H1 (cell line): ENCODE results near the gene NT5M.

ENCODE experiments used
- ASH2L ChIP-seq: fragments of 200-600, 300-600 bp; sonication (generic); IDR thresholded peaks from one replicate; pipeline ENCODE4 v1.7.1; 2017; ENCODE audit warnings: low read length
- BACH1 ChIP-seq: IDR thresholded peaks from 2 replicates; pipeline ENCODE4 v1.6.1; 2012; ENCODE audit warnings: low read length, improper control_type of control experiment
- CHD2 ChIP-seq: IDR thresholded peaks from 2 replicates; pipeline ENCODE4 v1.6.1; 2012; ENCODE audit warnings: low read length, improper control_type of control experiment
- EP300 ChIP-seq, 2 experiments: IDR thresholded peaks; 1 replicate in 1 of 2; 2 replicates in 1 of 2; pipeline ENCODE4 v1.6.1; 2011 to 2012; ENCODE audit warnings: low read depth in 2 of 2, low read length in 2 of 2, mild to moderate bottlenecking in 2 of 2, borderline replicate concordance in 1 of 2, inconsistent platforms in 1 of 2, moderate library complexity in 1 of 2
- EZH2 ChIP-seq: fragments of 200-600 bp; sonication (generic); IDR thresholded peaks from 2 replicates; pipeline ENCODE4 v1.7.1; 2012; ENCODE audit warnings: low read depth, mild to moderate bottlenecking, moderate library complexity, low read length, inconsistent platforms; ENCODE audit not compliant: severe bottlenecking
- GABPA ChIP-seq: IDR thresholded peaks from 2 replicates; pipeline ENCODE4 v1.6.1; 2011; ENCODE audit warnings: mild to moderate bottlenecking, low read length, moderate library complexity, borderline replicate concordance; ENCODE audit not compliant: insufficient read depth
- KDM1A ChIP-seq: fragments of 200-600, 300-600 bp; sonication (generic); IDR thresholded peaks from 2 replicates; pipeline ENCODE4 v1.7.1; 2016; ENCODE audit warnings: mild to moderate bottlenecking, low read length, borderline replicate concordance
- POLR2AphosphoS5 ChIP-seq: IDR thresholded peaks from 2 replicates; pipeline ENCODE4 v1.6.1; 2011; ENCODE audit warnings: low read depth, low read length
- RAD21 ChIP-seq, 2 experiments: IDR thresholded peaks in 1 of 2; conservative IDR thresholded peaks in 1 of 2; 2 replicates each; pipeline ENCODE4 v1.6.1; 2011; ENCODE audit warnings: low read depth in 2 of 2, low read length in 2 of 2, improper control_type of control experiment in 1 of 2, inconsistent platforms in 1 of 2, mild to moderate bottlenecking in 1 of 2, moderate library complexity in 1 of 2
- SP1 ChIP-seq: IDR thresholded peaks from 2 replicates; pipeline ENCODE4 v1.6.1; 2011; ENCODE audit warnings: low read depth, low read length
- TAF1 ChIP-seq: IDR thresholded peaks from 2 replicates; pipeline ENCODE4 v1.6.1; 2011; ENCODE audit warnings: mild to moderate bottlenecking, low read depth, low read length
- TBP ChIP-seq: IDR thresholded peaks from 2 replicates; pipeline ENCODE4 v1.6.1; 2011; ENCODE audit warnings: low read depth, low read length, improper control_type of control experiment
- TF ChIP-seq, protein P1 (sequence below), 3 experiments: IDR thresholded peaks; 1 replicate in 2 of 3; 2 replicates in 1 of 3; pipeline versions ENCODE4 v1.5.1 to v1.6.1; 2011; ENCODE audit warnings: low read length in 3 of 3, mild to moderate bottlenecking in 3 of 3, inconsistent platforms in 2 of 3, low read depth in 1 of 3, moderate library complexity in 1 of 3; ENCODE audit not compliant: insufficient read depth in 1 of 3; ENCODE audit errors: control extremely low read depth in 1 of 3
- TF ChIP-seq, protein P2 (sequence below): IDR thresholded peaks from 2 replicates; pipeline ENCODE4 v1.6.1; 2012; ENCODE audit warnings: inconsistent platforms

DNA sequence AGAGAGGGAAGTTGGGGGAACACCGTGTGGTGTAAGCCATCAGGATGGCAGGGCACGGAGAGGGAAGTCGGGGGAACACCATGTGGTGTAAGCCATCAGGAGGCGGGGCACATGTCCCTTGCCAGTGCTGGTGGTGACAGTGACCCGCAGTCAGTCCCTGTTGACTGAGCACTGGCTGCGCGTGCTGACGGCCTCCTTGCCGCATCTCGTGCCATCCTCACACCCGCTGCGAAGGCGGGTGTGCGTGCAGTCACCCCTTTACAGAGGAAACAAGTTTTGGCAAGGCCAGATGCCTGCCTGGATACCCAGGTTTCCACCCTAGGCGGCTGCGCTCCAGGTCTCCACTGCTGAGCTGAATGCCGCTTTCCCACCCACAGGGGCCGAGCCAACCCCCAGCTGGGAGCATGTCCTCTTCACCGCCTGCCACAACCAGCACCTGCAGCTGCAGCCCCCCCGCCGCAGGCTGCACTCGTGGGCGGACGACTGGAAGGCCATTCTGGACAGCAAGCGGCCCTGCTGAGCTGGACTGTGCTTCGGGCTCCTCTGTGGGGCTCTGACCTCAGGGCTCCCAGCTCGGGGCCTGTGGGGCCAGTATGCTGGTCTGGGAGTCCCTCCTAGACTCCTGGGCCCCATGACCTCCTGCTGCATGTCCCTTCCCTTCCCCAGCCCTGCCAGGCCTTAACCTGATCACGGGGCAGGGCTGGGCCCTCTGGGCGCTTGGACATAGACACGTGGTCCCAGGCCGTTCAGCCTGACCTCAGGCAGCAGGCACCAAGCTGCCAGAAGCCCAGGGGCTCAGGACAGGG is 43.5 kb downstream of the NT5M start:
- TF ChIP-seq, protein P1, sequence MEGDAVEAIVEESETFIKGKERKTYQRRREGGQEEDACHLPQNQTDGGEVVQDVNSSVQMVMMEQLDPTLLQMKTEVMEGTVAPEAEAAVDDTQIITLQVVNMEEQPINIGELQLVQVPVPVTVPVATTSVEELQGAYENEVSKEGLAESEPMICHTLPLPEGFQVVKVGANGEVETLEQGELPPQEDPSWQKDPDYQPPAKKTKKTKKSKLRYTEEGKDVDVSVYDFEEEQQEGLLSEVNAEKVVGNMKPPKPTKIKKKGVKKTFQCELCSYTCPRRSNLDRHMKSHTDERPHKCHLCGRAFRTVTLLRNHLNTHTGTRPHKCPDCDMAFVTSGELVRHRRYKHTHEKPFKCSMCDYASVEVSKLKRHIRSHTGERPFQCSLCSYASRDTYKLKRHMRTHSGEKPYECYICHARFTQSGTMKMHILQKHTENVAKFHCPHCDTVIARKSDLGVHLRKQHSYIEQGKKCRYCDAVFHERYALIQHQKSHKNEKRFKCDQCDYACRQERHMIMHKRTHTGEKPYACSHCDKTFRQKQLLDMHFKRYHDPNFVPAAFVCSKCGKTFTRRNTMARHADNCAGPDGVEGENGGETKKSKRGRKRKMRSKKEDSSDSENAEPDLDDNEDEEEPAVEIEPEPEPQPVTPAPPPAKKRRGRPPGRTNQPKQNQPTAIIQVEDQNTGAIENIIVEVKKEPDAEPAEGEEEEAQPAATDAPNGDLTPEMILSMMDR (IDR thresholded peaks at IDR 0.05; ENCODE audit: control extremely low read depth in 1 of 3, insufficient read depth in 1 of 3, low read depth in 1 of 3, low read length in 3 of 3): no peak
- TF ChIP-seq EZH2 (no peak), KDM1A (no peak), POLR2AphosphoS5 (no peak), ASH2L (no peak), TBP (no peak), RAD21 (IDR thresholded peaks at IDR 0.05 in 1 of 2, conservative IDR thresholded peaks at IDR 0.05 in 1 of 2; ENCODE audit: low read depth in 2 of 2, low read length in 2 of 2) (no peak), GABPA (no peak), SP1 (no peak), TAF1 (no peak), BACH1 (no peak), EP300 (IDR thresholded peaks at IDR 0.05; ENCODE audit: borderline replicate concordance in 1 of 2, low read depth in 2 of 2, low read length in 2 of 2) (no peak), CHD2 (no peak)
- TF ChIP-seq, protein P2, sequence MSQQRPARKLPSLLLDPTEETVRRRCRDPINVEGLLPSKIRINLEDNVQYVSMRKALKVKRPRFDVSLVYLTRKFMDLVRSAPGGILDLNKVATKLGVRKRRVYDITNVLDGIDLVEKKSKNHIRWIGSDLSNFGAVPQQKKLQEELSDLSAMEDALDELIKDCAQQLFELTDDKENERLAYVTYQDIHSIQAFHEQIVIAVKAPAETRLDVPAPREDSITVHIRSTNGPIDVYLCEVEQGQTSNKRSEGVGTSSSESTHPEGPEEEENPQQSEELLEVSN: no peak
